Medulla oblongata (tissue), 1 donor: ENCODE results near the gene C6orf47.

Source experiments
- DNase-seq: peaks from one replicate; pipeline ENCODE4 v3.0.0-alpha.2; 2015; ENCODE audit errors: extremely low spot score

The C6orf47 gene

DNA sequence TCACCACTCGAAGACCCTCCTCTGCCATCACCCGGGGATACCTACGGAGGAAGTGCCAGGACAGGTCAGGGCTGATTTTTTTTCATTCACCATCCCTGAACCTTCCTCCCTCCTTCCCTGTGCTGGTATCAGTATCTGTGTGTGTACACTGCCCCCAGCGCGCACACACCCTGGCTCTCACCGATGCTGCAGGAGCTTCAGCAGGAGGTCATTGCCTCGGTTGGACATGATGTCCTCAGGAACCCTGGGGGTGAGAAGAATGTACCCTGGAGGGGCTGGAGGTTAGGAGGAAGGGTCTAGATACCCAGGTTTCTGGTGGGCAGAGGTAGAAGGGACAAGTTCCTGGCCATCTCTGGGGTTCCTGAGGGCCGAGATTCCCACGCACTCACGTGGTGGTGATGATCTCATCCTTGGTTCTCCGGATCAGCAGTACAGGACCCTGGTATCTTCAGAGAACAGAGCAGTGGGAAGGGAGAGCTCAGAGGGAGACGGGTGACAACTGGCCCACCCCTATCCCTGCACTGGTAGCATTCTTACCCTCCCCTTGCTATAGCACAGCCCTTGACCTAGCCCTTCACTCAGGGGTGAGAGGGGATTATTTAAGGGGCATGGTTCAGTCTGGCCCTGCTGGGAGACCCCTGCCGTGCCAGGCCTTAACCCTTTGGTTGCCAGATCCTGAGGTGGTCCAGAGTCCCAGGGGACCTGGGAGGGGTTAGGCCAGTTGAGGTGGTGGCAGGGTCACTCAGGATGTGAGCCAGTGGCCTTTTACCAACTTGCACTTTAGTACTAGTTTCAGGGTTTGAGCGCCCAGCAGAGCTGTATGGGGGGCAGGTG lies 27.5 kb upstream of the C6orf47 start:
- no peak for DNase-seq

DNA sequence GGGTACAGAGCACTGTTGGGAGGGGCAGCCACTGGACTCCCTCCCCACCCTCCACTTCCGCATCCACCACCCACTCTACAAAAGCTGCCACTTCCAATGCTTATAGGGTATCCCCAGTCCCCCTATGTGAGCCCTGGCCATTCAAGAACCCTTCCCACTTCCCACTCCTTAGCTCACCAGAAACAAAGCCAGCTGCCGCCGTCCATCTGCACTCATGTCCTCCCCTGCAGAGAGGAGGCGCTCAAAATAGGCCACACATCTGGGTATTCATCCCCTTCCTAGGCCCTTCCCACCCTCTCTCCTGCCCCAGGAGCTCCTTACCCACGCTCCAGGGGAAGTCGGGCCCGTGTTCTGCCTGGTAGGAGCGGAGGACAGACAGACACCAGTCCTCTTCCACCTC lies 26.7 kb upstream of the C6orf47 start:
- DNase-seq = no peak

GRCh38 chr6:31686483-31686882 lies 25.9 kb upstream of the C6orf47 start:
- DNase-seq = no peak

GRCh38 chr6:31683591-31683990 lies 23.0 kb upstream of the C6orf47 start:
- DNase-seq = no peak

DNA sequence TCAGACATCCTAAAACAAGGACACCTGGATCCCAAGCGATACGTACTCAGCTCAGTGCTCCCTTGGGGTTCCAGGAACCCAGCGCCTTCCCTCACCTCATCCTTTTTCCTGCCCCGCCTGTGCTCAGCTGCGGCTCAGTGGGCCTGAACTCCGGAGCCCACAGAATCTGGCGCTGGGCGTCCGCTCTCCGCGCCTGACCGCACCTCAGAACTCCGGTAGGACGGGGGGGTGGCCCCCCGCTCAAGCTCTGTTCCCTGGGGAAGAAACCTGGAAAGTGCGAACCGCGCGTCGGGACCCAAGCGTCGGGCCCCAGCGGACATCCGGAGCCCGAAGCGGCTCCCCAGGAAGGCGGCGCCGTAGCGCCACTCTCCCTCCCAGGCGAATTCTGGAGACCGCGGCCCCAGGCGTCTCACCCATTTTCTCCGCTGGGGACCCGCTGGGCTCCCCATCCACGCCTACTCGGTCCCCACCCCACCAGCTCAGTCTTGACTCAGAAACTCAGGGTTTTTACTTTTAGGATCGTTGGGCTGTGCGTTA lies 20.6 kb upstream of the C6orf47 start:
- peak; percentile 40 for DNase-seq

DNA sequence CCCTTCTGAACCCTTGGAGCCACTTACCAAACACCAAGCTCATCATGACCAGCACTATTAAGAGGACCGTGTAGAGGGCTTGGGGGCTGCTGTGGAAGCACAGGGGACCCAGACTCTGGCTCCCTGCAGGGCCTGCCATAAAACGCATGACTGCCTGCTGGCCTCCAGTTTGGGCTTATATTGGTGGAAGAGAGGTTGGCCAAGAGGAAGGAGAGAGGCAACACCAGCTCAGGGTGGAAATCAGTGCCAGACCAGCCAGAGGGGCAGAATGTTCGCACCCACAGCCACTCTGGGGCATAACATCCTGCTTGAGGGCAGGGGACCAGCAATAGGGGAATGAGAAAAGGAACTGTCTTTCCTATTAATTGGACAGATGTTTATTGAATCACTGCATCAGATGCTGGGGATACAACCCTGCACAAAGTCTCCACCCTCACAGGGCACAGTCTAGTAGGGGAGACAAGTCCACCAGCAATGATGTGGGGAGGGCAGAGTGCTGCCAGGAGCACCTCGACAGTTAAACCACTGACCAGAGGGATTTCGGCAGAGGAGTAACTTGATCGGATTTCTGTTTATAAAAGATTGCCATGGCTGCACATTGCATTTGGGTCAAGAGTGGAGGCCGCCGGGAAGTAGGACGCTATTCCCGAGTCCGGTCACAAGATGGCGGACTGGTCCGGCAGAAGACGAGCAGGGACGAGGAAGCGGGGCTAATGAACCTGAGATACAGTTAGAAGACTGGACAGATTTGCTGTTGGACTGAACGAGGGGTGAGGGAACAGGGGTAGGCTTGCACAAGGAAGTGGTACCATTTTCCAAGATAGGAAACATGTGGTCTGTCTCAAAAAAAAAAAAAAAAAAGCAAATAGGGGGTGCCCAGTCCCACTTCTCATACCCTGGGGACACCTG lies 19.9 kb upstream of the C6orf47 start, which contains the start of gene LY6G5C:
LY6G5C (minus strand) TSS at position 842 of the 909 bp plus-strand sequence; CDS start at position 148, 694 bp downstream.
- DNase-seq = peak; percentile 88

- DNase-seq = no peak
These were observed 17.4 kb upstream of the C6orf47 start for GRCh38 chr6:31677955-31678354.

- no peak for DNase-seq
These were observed 16.3 kb upstream of the C6orf47 start for GRCh38 chr6:31676904-31677303.

- DNase-seq = no peak
These were observed 15.8 kb upstream of the C6orf47 start for GRCh38 chr6:31676322-31676903.

DNA sequence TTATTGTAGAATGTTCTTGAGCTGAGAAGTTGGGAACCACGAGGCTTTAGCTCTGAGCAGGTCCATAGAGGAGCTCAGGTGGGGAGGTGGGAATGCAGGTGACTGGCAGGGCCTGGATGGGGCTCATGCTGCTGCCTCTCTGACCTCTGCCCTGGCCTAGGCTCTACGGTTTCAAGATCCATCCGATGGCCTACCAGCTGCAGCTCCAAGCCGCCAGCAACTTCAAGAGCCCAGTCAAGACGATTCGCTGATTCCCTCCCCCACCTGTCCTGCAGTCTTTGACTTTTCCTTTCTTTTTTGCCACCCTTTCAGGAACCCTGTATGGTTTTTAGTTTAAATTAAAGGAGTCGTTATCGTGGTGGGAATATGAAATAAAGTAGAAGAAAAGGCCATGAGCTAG lies 9.1 kb upstream of the C6orf47 start, which contains the start of gene LY6G5B:
LY6G5B (plus strand) TSS at position 301 of the 400 bp plus-strand sequence. CDS start 975 bp downstream, outside the sequence.
- no peak for DNase-seq

DNA sequence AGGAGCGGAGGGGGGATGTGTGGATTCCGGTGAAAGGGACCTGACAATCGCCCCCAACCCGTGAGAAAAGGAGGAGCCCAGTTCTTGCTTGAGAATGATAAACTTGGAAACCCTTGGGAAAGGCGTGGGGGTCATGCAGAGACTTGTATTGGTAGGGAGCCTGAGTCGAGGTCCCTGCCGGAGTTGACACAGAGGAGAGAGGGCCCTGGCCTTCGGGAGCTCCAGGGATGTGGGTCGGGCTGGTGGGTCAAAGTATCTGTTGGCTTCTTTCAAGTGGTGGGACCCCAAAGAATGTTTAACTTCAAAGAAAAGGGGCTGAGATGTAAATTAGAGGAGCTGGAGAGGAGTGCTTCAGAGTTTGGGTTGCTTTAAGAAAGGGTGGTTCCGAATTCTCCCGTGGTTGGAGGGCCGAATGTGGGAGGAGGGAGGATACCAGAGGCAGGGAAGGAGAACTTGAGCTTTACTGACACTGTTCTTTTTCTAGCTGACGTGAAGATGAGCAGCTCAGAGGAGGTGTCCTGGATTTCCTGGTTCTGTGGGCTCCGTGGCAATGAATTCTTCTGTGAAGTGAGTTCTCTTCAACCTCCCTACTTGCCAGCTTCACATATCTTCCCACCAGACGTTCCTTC lies 5.9 kb upstream of the C6orf47 start:
- DNase-seq = no peak

DNA sequence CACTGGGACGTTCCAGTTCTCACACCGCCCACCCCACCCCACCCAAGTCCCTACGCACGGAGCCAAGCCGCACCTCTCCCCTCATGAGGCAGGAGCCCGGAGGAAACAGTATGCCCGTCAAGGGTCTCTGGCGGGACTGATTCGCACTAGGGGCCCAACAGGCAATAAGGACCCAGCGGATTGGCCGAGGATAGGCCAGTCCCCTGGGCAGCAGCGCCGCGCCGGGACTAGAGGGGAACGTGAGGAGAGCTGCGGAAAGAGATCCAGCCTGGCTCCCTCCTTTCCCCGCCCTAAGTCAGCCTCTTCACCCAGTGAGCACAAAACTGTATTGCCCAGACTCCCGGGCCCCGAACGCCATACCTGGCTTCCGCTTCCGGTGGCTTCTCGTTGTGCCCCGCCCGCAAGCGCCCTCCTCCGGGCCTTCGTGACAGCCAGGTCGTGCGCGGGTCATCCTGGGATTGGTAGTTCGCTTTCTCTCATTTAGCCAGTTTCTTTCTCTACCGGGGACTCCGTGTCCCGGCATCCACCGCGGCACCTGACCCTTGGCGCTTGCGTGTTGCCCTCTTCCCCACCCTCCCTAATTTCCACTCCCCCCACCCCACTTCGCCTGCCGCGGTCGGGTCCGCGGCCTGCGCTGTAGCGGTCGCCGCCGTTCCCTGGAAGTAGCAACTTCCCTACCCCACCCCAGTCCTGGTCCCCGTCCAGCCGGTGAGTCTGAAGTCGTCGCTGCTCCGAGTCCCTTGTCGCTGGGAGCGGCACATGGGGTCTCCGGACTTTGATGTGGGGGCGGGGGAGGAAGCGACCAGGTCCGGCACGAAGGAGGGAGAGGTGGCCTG lies 5.1 kb upstream of the C6orf47 start, which contains the start of gene CSNK2B:
CSNK2B (plus strand) TSS at position 580 of the 836 bp plus-strand sequence. CDS start 752 bp downstream, outside the sequence.
- peak; percentile 99 for DNase-seq

GRCh38 chr6:31664790-31665500 lies 4.4 kb upstream of the C6orf47 start, which contains the start of gene GPANK1:
TSS of gene GPANK1 (minus strand) at chr6:31664997. CDS start at chr6:31664478, 519 bp downstream.
- DNase-seq = peak; percentile 98

- no peak for DNase-seq
These were observed 3.6 kb upstream of the C6orf47 start for GRCh38 chr6:31663961-31664789.

- DNase-seq = no peak
These were observed 2.8 kb upstream of the C6orf47 start for GRCh38 chr6:31663126-31663960.

- DNase-seq = no peak
These were observed 1.6 kb upstream of the C6orf47 start for GRCh38 chr6:31662124-31662723.
